ENCODE results near the gene IGHMBP2. TPM values are rescaled to one million over a fixed set of nuclear protein-coding genes. Genes with fewer than 3 reads are reported as not detected.

Gene IGHMBP2
- total and polyA plus RNA-seq, 2 experiments from 2014 or later = 14.3 to 27.7 TPM

GRCh38 chr11:68938088-68938487 lies 34.4 kb downstream of the IGHMBP2 start (continued):
- TF ChIP-seq CREB1 (CRISPR knock-in tag; IDR thresholded peaks at IDR 0.05; ENCODE audit: low read depth) (no peak), CTCF (conservative IDR thresholded peaks at IDR 0.05; ENCODE audit: low read depth in 2 of 2) (no peak), ZNF114 (CRISPR knock-in tag; IDR thresholded peaks at IDR 0.05) (no peak)

DNA sequence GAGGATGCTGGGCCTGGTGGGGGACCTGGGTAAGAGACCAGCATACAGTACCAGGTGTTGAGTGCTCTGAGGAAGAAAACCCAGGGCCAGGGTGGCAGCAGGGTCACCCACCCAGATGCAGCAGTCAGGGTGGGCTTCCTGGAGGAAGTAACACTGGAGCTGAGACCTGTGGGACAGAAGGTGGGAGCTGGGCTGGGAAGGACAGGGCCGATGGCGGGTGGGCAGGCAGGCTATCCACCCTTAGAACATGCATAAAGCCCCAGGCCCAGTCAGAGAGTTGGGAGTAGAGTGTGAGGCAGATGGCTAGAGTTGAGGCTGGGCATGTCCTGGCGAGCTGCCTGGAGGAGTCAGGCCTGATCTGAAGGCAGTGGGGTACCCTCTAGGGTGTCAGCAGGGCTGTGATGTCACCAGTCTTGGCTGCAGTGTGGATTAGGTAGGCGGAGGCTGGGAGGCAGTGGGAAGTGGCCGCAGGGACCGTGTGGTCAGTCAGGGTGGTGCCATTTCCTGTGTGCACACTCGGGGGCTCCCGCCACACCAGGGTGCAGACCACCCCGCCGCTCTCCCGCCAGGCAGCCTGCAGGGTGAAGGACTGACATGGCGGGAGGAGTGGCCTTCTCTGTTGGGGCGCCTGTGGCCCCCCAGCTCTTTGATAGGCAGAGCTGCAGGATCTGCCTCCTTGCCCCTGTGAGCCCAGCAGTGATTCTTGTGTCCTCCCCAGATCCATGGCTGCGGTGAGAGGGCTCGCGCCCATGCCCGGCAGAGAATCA lies 35.3 kb downstream of the IGHMBP2 start:
- Histone ChIP-seq H3K9me2 (ENCODE audit: insufficient read depth) (no peaks in the 10 kb centered on the region), H3K79me2 (replicated peaks; ENCODE audit: insufficient read depth) (no peaks in the 10 kb centered on the region), H3K36me3 (ENCODE audit: insufficient read depth) (no peaks in the 10 kb centered on the region), H3K4me1 (ENCODE audit: insufficient read depth) (no peaks in the 10 kb centered on the region), H3K4me3 (no peak overlapping the region), H4K20me1 (replicated peaks; ENCODE audit: insufficient read depth) (no peaks in the 10 kb centered on the region), H3K27ac (ENCODE audit: low read depth) (no peak overlapping the region), H2AFZ (no peak overlapping the region), H3K4me2 (no peak overlapping the region), H3F3A (replicated peaks; ENCODE audit: low read depth) (no peaks in the 10 kb centered on the region), H3K27me3 (ENCODE audit: insufficient read depth) (no peaks in the 10 kb centered on the region)
- DNase-seq (ENCODE audit: low spot score) = no peak
- Mint-ChIP-seq H3K9me3 (no peaks in the 10 kb centered on the region), H3K27me3 (ENCODE audit: insufficient read depth, low read depth, poor library complexity) (peaks cover 7% of the 10 kb centered on the region), H3K36me3 (ENCODE audit: low read depth) (peaks cover 11% of the 10 kb centered on the region), H3K4me1 (no peaks in the 10 kb centered on the region), H3K4me3 (no peak overlapping the region), H3K27ac (peak overlapping the region; percentile 64; the same call in 1 of the 2 replicates)
- no peak for TF ChIP-seq POLR2AphosphoS5 (IDR thresholded peaks at IDR 0.05; ENCODE audit: low read depth)
- TF ChIP-seq, protein P1, sequence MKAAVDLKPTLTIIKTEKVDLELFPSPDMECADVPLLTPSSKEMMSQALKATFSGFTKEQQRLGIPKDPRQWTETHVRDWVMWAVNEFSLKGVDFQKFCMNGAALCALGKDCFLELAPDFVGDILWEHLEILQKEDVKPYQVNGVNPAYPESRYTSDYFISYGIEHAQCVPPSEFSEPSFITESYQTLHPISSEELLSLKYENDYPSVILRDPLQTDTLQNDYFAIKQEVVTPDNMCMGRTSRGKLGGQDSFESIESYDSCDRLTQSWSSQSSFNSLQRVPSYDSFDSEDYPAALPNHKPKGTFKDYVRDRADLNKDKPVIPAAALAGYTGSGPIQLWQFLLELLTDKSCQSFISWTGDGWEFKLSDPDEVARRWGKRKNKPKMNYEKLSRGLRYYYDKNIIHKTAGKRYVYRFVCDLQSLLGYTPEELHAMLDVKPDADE (IDR thresholded peaks at IDR 0.05) = no peak
- no peak for TF ChIP-seq EZH2phosphoT487 (IDR thresholded peaks at IDR 0.05; ENCODE audit: unreplicated experiment)
- no peak for TF ChIP-seq CTCF (conservative IDR thresholded peaks at IDR 0.05; ENCODE audit: low read depth in 2 of 2)
- ATAC-seq = no peak
